Measurements from ENCODE around the gene ARHGDIA. TPM values are rescaled to one million over a fixed set of nuclear protein-coding genes. Genes with fewer than 3 reads are reported as not detected.

Gene ARHGDIA
- total RNA-seq, 4 donors from 2014 or later: 120 to 219 (median 169) TPM

GRCh38 chr17:81904600-81905423 is 33.7 kb upstream of the ARHGDIA start:
- no peak for TF ChIP-seq POLR2A (IDR thresholded peaks at IDR 0.05)
- TF ChIP-seq CTCF (IDR thresholded peaks at IDR 0.05): no peak
- TF ChIP-seq EP300 (IDR thresholded peaks at IDR 0.05): no peak
- TF ChIP-seq POLR2AphosphoS5 (IDR thresholded peaks at IDR 0.05): no peak
- ATAC-seq: no peak
- Histone ChIP-seq H3K27me3 (peaks cover 24% of the 10 kb centered on the region), H3K27ac (no peak overlapping the region), H3K4me3 (no peak overlapping the region), H3K36me3 (peaks cover 0 to 73% of the 10 kb centered on the region in 2 donors), H3K9me3 (no peaks in the 10 kb centered on the region), H3K4me1 (peaks cover 0 to 22% (median 11%) of the 10 kb centered on the region in 3 donors)
- 100% methylated on average over 1 of the region's 28 CpGs; no CpG with 5 or more reads in 1 of the 2 donors for WGBS, 2 donors (ENCODE audit: low coverage in 1 of 2)

GRCh38 chr17:81903896-81904599 is 32.9 kb upstream of the ARHGDIA start:
- H3K27ac ChIP-seq: no peak overlapping the region
- peaks cover 24% of the 10 kb centered on the region for H3K27me3 ChIP-seq
- H3K4me3 ChIP-seq: no peak overlapping the region
- ATAC-seq: no peak
- no peak for TF ChIP-seq EP300 (IDR thresholded peaks at IDR 0.05)
- no peak for TF ChIP-seq POLR2A (IDR thresholded peaks at IDR 0.05)
- no peak for TF ChIP-seq CTCF (IDR thresholded peaks at IDR 0.05)
- TF ChIP-seq POLR2AphosphoS5 (IDR thresholded peaks at IDR 0.05): no peak
- no CpG with 5 or more reads among the region's 24 CpGs for WGBS, 2 donors (ENCODE audit: low coverage in 1 of 2)
- H3K36me3 ChIP-seq: peaks cover 0 to 77% of the 10 kb centered on the region in 2 donors
- peaks cover 0 to 20% (median 11%) of the 10 kb centered on the region in 3 donors for H3K4me1 ChIP-seq
- no peaks in the 10 kb centered on the region for H3K9me3 ChIP-seq

GRCh38 chr17:81903415-81903831 is 32.3 kb upstream of the ARHGDIA start:
- Histone ChIP-seq H3K36me3 (peaks cover 0 to 77% of the 10 kb centered on the region in 2 donors), H3K4me3 (no peak overlapping the region), H3K27ac (no peak overlapping the region), H3K4me1 (peaks cover 0 to 20% (median 11%) of the 10 kb centered on the region in 3 donors), H3K27me3 (peaks cover 24% of the 10 kb centered on the region), H3K9me3 (no peaks in the 10 kb centered on the region)
- ATAC-seq: no peak
- no CpG with 5 or more reads among the region's 10 CpGs for WGBS, 2 donors (ENCODE audit: low coverage in 1 of 2)
- TF ChIP-seq POLR2A (IDR thresholded peaks at IDR 0.05) (no peak), EP300 (IDR thresholded peaks at IDR 0.05) (no peak), POLR2AphosphoS5 (IDR thresholded peaks at IDR 0.05) (no peak), CTCF (IDR thresholded peaks at IDR 0.05) (no peak)

- H3K27me3 ChIP-seq: peaks cover 24% of the 10 kb centered on the region
- no peak for TF ChIP-seq EP300 (IDR thresholded peaks at IDR 0.05)
- TF ChIP-seq CTCF (IDR thresholded peaks at IDR 0.05): no peak
- peak overlapping the region in 1 of 4 donors; percentile 26 for H3K27ac ChIP-seq
- H3K4me3 ChIP-seq: peak overlapping the region in 1 of 2 donors; percentile 50
- H3K9me3 ChIP-seq: no peaks in the 10 kb centered on the region
- no peak for ATAC-seq
- WGBS, 2 donors (ENCODE audit: low coverage in 1 of 2): no CpG with 5 or more reads among the region's 47 CpGs
- H3K36me3 ChIP-seq: peaks cover 0 to 77% of the 10 kb centered on the region in 2 donors
- peaks cover 0 to 20% (median 11%) of the 10 kb centered on the region in 3 donors for H3K4me1 ChIP-seq
Observed at GRCh38 chr17:81902653-81903414, 31.7 kb upstream of the ARHGDIA start.
